Hematopoietic multipotent progenitor cell treated with erythropoietin and hydrocortisone succinate and interleukin-3 and kit ligand, for 15 days (in vitro differentiated cells): ENCODE measurements around the gene TOR2A.
"Not testable (repeated sequence)": the region's sequence is repeated elsewhere in the genome, so short reads cannot be mapped to it uniquely, and the experiment has no call there.

Source experiments
- DNase-seq: peaks from one replicate; pipeline ENCODE4 v3.0.0-alpha.2; 2015; ENCODE audit warnings: low spot score

TOR2A gene

DNA sequence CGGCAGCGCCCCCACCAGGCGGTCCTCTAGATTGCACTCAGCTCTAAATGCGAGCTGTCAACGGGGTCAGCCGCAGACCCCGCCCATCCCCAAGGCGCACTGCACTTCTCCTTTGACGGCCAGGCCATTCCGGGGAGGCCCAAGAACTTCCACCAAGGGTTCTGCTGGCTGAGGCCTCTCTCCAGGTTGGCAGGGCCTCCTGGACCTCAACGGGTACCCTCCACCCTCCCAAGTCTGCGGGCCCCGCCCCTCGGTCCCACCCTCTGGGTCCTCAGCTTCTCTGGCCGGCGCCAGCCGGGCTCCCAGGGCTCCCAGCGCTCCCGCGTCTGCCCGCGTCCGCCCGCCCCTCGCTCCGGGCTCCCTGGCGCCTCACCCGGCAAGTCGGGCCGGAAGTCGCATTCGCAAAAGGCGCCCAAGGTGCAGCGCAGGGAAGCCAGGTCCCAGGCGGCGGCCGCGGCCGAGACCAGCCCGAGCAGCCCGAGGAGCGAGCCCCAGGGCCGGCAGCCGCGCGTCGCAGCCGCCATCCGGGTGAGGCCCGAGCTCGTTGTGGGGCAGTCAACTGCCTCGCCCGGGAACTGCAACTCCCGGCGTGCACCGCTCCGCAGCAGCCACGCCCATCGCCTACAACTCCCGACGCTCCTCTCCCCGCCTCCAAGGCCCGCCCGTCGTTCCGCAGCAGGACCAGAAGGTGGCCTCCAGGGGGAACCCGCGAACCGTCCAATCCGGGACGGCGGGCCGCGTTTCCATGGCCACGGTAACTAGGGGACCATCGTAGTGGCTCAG lies at the start of gene TOR2A:
Gene TOR2A (minus strand): TSS at position 548 of the 783 bp plus-strand sequence. CDS start 24 bp downstream, at position 524.
- peak; percentile 98 for DNase-seq

DNA sequence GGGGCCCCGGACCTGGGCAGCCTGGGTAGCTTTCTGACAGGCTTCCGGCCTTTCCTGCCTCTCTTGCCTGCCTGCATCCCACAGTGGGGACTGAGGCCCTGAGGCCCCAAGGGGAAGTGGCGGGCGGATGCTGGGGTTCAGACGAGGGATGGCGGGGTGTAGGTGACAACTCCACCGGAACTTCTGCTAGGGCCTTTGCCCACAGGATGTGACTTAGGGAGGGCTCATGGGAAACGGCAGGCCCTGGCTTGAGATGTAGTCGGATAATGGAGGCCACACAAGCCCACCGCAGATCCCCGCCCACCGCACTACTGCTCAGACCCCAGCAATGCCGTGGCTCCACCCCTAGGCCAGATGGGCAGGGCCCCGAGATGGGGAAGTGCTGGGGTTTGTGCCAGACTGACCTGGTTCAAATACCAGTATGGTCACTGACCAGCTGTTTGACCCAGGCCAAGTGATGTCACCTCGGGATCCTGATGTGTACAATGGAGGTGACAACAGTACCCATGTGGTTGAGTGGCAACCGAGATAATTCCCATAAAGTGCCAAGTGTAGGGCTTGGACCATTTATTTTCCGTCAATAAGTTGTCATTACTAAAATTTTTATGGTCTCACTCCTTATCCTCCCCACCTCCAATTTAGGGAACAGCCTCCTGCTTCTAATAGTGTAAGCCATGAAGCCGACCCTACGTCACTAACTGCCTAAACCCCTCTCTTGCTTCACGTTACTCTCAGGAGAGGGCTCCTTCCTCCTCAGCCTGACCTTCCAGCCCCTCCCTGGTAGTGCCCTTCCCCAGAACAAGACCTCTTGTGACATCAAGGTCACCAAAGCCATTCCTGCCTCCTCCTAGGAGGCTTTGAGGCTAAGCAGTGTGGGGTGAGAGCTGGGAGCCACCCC lies 48.3 kb upstream of the TOR2A start:
- DNase-seq = no peak

DNA sequence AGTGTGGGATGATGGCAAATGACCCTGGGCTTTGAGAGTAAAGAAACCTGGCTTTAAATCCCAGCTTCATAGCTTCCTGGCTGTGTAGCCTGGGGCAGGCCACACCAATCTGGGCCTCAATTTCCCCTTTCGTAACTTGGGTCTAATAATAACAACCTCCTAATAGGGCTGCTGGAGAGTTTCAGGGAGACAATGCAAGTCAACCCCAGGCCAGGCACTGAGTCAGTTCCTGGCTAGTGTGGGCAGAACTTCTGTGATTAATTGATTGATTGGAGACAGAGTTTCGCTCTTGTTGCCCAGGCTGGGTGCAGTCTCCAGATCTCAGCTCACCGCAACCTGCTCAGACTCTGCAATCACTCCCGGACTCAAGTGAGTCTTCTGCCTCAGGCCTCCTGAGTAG lies 46.7 kb upstream of the TOR2A start:
- no peak for DNase-seq

DNA sequence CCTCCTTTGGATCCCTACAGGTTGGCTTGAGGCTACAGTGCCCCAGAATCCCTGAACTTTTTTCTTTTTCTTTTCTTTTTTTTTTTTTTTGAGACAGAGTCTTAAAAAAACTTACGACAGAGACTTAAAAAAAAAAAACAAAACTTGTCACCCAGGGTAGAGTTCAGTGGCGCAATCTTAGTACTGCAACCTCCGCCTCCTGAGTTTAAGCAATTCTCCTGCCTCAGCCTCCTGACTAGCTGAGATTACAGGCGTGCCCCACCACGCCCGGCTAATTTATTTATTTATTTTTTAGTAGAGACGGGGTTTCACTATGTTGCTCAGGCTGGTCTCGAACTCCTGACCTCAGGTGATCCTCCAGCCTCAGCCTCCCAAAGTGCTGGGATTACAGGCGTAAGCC lies 45.8 kb upstream of the TOR2A start:
- not testable (repeated sequence) for DNase-seq

DNA sequence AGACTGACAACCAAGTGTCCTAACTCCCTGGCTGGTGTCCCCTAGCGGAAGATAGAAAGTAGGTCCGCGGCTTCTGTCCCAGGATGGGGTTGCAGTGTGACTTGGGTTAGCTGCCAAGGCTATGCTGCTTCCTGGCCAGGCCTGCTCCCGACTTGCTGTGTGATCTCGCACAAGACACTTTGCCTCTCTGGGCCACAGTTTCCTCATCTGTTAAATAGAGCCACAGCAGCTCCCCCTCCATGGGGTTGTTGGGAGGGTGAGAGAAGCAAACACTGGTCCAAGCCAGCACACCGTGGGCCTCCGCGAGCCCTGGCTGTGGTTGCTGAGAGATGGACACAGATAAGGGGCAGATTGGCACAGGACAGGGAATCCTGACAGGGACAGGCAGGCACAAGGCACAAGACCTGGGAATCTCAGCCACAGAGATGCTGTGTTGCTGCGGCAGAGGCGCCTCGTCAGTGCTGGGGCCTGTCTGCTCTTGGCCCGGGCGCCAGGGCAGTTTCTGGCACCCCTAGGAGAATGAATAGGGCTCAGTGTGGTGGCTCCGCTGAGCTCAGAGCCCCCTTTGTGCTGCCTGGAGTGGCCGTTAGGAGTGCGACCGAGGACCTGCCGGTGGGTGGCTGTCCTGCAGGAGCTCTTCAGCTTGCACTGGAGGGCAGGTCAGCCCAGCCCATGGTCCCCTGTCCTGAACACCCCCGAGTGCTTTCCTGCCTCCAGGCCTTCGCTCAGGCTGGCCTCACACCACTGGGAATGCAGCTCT lies 45.2 kb upstream of the TOR2A start:
- DNase-seq = no peak

DNA sequence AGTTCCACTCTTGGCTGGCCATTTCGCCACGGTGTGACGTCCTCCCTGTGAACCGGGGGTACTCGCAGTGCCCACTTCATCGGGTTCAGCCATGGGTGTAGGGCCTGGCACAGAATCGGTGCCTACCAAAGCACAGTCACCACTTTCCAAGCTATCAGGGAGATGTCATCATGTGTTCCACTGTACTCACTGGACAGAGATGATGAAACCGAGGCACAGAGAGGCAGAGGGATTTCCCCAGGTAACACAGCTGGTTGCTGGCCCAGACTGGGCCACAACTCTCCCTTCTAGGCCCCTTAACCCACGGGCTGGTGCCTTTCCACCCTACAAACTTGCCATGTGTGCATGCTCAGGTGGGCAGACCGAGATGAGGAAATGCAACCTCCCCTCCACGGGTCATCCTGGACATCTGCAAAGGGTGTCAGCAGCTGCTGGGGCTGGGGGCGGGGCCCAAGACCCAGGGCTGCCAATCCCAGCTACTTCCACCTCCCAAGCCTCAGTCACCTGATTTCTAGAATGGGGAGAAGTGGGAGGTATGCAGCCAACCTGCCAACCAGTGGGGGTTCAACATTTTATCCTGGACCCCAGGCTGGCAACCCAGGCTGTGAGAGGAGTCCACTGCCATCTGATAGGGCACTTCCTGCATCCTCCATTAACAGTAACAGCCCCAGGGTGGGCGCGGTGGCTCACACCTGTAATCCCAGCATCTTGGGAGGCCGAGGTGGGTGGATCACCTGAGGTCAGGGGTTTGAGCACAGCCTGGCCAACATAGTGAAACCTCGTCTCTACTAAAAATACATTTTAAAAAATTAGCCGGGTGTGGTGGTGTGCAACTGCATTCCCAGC lies 44.3 kb upstream of the TOR2A start:
- DNase-seq = no peak

DNA sequence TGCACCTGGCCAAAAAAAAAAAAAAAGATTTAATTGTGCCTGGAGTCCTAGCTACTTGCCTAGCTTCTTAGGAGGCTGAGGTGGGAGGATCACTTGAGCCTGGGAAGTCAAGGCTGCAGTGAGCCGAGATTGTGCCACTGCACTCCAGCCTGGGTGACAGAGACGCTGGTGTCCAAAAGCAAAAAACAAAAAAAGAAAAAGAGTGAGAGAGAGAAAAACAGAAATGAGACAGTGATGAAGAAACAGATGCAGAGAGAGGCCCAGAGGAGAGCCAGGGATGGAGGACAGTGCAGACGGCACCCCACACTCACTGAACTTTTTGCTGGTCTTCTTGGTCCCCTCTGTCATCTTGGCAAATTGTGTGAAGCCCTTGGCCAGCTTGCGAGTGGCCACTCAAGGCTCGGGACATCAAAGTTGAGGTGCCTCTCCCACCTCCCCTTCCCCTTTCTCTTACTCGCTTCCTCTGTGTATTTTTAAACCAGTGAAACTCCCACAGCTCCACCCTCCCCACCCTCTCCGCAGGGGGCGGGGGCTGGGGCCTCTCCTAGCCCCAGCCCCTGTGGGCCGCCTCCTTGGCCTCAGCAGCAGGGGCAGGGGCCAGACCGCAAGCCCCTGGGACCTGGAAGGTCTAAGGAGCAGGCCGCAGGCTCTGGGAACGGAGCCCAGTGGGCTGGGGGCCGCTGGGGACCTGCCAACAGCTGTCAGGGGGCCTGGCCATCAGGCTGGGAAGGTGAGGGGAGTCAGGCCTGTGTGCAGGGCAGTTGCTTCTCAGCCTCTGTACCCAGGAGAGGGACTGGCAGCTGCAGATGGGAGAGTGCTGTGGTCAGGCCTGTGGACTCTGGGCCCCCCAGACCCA lies 43.4 kb upstream of the TOR2A start, which contains the start of gene SH2D3C:
Gene SH2D3C (minus strand): TSS at position 387 of the 856 bp plus-strand sequence. CDS start 39 bp downstream, at position 348.
- DNase-seq = no peak

DNA sequence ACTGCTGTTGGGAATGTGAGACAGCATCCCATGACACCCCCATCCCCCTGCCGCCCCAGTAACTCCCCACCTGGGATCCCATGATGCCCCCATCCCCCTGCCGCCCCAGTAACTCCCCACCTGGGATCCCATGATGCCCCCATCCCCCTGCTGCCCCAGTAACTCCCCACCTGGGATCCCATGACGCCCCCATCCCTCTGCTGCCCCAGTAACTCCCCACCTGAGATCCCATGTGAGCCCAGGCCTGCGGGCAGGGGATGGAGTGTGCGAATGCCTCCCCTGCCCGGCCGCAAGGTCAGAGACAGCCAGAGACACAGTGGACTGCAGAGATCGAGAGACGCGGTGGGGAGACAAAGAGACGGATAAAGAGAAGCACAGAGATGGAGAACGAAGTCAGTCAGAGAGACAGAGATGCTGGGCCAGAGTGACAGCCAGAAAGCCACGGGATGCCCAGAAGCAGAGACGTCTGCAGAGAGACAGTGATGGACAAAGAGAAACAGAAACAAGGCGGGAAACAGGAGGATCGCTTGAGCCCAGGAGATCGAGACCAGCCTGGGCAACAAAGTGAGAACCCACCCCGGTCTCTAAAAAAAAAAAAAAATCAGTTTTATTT lies 42.4 kb upstream of the TOR2A start:
- DNase-seq = no peak

DNA sequence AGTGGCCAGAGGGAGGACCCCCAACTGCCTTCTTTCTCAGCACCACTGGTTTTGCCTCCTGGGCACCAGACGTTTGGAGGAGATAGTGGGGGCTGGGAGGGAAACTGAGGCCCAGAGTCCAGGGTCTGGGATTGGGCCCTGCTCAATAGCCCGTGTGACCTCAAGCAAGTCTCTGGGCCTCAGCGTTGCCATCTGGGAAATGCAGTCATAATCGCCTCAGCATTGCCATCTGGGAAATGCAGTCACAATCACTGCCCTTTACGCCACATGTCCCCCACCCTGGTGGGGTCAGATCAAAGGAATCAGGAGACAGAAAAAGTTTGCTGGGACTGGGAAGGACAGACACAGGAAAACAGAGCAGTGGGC lies 41.8 kb upstream of the TOR2A start:
- no peak for DNase-seq

DNA sequence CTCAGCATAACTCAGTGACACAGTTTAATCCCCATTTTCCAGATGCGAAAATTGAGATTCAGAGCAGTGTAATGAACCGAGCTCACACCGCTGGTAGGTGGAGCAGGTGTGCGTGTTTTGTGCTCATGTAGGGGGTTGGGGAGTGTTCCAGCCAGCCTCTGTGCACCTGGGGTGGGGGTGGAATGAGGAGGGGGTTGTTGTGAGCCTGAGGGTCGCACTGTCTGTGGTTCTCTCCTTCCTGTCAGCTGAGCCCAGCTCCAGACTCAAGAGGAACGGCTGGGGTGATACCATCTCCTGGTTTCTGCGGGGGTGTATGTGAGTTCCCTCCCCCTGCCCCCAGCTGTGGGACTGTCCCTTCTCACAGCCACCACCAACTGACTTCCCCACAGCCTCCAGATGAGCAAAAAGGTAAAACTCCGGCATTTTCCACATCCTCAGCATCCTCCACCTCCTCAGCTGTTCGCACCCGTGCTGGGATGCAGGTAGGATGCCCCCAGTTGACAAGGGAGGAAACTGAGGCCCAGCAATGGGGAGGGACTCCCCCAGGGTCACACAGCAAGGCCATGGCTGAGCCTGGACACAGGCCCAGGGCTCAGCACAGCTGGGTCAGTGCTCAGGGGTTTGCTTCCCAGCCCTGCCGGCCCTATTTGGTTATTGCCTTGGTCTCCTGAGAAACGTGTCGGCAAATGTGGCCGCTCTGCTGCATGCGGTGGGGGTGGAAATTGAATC lies 41.3 kb upstream of the TOR2A start:
- DNase-seq = no peak

DNA sequence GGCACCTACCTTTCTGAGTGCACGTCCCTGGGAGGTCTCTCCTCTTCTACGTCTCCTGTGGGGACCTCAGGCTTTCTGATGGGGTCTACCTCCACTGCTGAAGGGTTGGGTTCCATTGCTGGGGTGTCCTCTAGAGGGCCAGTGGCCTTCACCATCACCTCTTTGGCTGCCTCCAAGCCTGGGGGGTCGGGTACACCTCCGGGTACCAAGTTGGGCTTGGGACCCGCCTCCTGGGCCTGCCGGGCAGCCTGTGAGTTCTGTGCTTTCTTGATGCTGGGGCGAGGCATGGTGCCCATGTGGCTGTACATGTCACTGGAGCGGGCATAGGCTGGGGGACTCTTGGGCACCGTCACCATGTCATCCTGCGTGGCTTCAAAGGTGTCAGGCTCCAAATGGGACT lies 38.9 kb upstream of the TOR2A start:
- no peak for DNase-seq

DNA sequence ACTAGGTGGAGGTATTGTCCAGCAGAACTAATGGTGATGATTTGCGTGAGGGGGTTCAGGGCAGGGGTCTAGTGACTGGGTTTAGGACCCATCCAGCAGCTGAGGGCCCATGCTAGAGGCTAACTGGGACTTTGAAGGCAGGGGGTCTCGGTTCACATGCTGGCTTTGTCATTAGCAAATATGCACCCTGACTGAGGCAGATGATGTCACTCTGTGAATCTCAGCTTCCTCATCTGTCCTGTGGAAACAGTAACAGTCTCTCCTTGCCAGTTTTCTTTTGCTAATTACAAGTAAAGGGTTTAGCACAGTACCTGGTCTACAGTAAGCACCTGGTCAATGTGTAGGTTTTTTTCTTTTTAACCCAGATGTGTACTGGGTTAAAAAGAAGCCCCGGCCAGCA lies 38.2 kb upstream of the TOR2A start:
- DNase-seq = no peak

DNA sequence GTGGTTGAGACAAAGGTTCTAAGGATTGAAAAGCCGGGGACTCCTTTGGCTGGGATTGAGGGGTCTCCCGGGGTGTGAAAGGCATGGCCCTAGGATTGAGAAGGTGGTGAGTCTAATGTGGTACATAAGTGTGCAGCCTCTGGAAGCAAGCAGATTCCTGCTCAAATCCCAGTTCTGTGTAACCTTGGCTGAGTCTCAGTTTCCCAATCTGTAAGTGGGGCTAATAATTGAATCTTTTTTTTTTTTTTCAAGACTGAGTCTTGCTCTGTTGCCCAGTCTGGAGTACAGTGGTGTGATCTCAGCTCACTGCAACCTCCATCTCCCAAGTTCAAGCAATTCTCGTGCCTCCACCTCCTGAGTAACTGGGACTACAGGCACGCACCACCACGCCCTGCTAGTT lies 37.5 kb upstream of the TOR2A start:
- no peak for DNase-seq

DNA sequence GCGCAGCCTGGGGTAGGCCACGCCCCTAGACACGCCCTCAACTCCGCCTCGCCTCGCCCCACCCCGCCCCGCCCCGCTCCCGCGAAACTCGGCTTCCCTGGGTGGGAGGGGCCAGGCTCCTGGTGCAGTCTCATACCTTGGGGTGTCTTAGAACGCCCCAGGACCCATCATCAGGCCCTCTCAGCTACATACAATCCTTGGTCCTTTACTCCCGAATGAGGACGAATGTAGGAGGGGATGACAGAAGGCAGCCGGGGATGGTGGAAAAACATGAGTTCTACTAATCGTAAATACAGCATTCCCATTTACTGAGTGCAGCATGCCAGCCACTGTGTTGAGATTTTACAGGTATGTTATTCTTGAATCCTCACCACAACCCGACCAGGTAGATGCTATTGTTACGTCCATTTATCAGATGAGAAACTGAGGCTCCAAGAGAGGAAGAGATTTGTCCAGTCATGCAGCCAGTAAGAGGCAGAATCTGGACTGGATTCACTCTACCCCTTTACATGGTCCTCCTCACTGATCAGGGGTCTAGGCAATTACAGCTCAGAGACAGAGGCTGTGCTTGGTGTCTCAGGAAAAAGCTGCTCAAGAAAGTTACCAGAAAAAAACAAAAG lies 36.6 kb upstream of the TOR2A start:
- no peak for DNase-seq

DNA sequence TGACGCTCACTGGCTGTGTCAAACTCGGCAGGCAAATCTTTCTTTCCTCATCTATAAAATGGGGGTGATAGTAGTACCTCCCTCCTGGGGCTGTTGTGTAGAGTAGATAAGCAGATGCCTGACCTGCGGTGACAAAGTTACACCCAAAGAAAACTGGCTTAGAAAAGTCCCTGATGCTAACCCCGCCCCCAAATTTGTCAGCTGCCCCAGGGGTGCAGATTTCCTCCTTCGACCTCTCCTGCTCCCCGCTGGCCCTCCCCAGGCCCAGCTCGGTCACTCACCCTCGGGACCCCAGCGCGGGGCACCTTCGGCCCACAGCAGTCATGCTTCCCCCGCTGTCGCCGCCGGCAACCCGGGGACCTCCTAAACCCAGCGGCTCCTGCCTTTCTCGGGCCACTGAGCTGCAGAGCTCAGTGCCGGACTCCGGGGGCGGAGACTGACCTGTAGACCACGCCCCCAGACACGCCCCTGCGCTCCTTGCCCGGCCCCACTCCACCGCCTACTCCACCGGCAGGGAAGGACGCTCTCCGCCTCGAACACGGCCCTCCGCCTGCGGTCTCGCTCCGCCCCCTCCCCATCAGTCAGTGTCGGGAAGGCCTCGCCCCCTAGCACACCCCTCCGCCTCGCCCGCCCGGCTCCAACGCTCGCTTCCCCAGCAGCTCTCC lies 35.9 kb upstream of the TOR2A start:
- peak; percentile 89 for DNase-seq

DNA sequence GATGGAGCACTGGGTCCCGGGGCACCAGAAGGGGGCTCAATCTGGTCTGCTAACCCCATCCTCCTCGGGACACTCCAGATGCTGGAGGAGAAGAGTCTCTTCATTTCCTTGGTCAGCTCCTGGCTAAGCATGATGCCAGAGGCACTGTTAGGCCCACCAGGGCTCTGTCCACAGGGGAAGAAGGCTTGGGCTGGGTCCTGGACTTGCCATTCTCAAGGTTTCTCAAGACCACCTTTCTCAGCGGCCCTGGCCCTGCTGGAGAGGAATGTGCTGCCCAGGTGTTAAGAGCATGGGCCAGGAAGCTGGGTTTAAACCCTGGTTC lies 35.5 kb upstream of the TOR2A start:
- no peak for DNase-seq

DNA sequence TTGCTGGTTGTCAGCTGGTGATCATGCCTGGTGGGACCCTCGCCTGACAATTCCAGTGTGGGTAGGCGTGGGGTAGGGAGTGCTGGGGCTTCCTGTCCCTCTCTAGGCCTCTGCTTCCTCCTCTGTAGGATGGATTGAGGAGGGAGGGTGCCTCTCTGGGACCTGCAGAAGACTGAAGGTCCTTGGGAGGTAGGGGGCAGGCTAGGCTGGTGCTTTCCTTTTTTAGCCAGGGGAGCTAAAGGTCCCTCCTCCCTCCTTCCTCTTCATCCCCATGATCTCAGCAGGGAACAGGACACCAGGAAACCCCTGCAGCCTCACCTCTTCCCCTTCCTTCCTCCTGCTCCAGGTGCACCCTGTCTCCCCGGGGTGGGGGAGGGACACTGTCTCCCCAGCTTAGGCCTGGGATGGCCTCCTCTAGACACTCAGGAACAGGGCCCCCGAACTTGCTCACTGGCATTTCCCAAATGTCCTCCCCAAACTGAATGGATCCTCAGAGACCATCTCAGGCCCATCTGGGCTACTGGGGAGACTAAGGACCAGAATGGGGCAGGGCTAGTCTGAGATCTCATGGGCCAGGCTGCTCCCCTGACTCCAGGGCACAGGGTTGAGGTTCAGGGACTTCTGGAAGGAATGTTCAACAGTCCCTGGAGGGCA lies 35.0 kb upstream of the TOR2A start:
- no peak for DNase-seq

DNA sequence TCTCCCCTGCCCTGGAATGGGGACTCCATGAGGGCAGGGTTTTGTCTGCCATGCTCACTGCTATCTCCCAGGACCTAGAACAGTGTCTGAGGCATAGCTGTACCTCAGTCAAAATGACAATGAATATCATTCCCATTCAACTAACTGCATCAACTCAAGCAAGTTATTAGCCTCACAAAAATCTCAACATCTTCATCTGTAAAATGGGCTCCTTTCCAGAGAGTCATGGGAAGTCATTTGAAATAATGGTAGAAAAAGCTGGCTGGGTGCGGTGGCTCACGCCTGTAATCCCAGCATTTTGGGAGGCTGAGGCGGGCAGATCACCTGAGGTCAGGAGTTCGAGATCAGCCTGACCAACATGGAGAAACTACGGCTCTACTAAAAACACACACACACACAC lies 34.0 kb upstream of the TOR2A start:
- DNase-seq = no peak
